ENCODE measurements around the gene MLX.

DNA sequence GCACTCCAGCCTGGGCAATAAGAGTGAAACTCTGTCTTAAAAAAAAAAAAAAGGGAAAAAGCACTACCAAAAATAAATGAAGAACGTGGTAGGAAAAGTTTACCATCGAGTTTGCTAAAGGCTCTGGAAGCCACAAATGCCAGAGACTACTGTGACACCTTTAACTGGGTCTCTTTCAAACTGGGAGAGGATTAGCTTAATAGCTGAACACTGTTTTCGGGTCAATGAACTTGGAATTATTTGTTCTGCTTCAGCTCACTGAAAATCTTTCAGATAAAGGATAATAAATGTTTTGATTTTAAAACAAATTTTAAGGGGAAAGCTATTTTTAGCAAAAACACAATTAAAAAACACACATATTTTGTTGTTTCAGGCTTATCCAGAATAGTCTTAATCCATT is 40.9 kb downstream of the MLX start:
- TF ChIP-seq, protein P1, sequence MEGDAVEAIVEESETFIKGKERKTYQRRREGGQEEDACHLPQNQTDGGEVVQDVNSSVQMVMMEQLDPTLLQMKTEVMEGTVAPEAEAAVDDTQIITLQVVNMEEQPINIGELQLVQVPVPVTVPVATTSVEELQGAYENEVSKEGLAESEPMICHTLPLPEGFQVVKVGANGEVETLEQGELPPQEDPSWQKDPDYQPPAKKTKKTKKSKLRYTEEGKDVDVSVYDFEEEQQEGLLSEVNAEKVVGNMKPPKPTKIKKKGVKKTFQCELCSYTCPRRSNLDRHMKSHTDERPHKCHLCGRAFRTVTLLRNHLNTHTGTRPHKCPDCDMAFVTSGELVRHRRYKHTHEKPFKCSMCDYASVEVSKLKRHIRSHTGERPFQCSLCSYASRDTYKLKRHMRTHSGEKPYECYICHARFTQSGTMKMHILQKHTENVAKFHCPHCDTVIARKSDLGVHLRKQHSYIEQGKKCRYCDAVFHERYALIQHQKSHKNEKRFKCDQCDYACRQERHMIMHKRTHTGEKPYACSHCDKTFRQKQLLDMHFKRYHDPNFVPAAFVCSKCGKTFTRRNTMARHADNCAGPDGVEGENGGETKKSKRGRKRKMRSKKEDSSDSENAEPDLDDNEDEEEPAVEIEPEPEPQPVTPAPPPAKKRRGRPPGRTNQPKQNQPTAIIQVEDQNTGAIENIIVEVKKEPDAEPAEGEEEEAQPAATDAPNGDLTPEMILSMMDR (IDR thresholded peaks at IDR 0.05) = no peak
- TF ChIP-seq POLR2AphosphoS5 (IDR thresholded peaks at IDR 0.05) = no peak
- TF ChIP-seq POLR2A (IDR thresholded peaks at IDR 0.05; ENCODE audit: low read depth) = no peak
